H1 (cell line): ENCODE measurements around the gene SLC4A1AP. TPM values are rescaled to one million over a fixed set of nuclear protein-coding genes. Genes with fewer than 3 reads are reported as not detected.

ENCODE experiments used
- CTCF ChIA-PET: fragments of 300-600 bp; sonication (Branson Sonifier 250); formaldehyde crosslinking; loops from one replicate; lab custom pipeline; 2021; ENCODE audit not compliant: partially characterized antibody; lab: Charles Lee
- POLR2A ChIA-PET: fragments of 300-600 bp; sonication (Branson Sonifier 250); formaldehyde crosslinking; loops from one replicate; lab custom pipeline; 2021; ENCODE audit warnings: inconsistent platforms; ENCODE audit not compliant: partially characterized antibody; lab: Charles Lee
- DNase-seq, 2 experiments: peaks; one replicate each; pipeline versions ENCODE4 v3.0.0 to v3.0.0-alpha.2; 2010 to 2022; ENCODE audit warnings: low spot score in 2 of 2, low read depth in 1 of 2, mixed read lengths in 1 of 2
- FAIRE-seq: peaks from 2 replicates; lab custom pipeline; 2011; peaks lifted over from hg19 to GRCh38; lab: Jason Lieb, UNC
- H2AFZ ChIP-seq: 2 replicates; pipeline ENCODE4 v1.8.1; 2012; ENCODE audit warnings: low read length, inconsistent platforms
- H2AK5ac ChIP-seq: 2 replicates; pipeline ENCODE4 v1.6.1; 2013; ENCODE audit warnings: low read depth, low read length
- H2BK120ac ChIP-seq: replicated peaks from 2 replicates; pipeline ENCODE3; 2013; ENCODE audit warnings: low read depth, low read length, inconsistent platforms
- H2BK12ac ChIP-seq: 2 replicates; pipeline ENCODE4 v1.6.1; 2013; ENCODE audit warnings: low read depth, low read length
- H2BK15ac ChIP-seq: 2 replicates; pipeline ENCODE4 v1.6.1; 2013; ENCODE audit warnings: low read length
- H2BK20ac ChIP-seq: 2 replicates; pipeline ENCODE4 v1.6.1; 2013; ENCODE audit warnings: low read length
- H2BK5ac ChIP-seq: 2 replicates; pipeline ENCODE4 v1.6.1; 2013; ENCODE audit warnings: low read depth, low read length
- H3K14ac ChIP-seq: 2 replicates; pipeline ENCODE4 v1.6.1; 2013; ENCODE audit warnings: inconsistent platforms; ENCODE audit not compliant: insufficient read length
- H3K18ac ChIP-seq: 2 replicates; pipeline ENCODE4 v1.6.1; 2013; ENCODE audit warnings: low read length; ENCODE audit errors: extremely low read depth
- H3K23ac ChIP-seq: 2 replicates; pipeline ENCODE4 v1.6.1; 2013; ENCODE audit warnings: inconsistent platforms; ENCODE audit not compliant: insufficient read length
- H3K23me2 ChIP-seq: 2 replicates; pipeline ENCODE4 v1.6.1; 2013; ENCODE audit warnings: low read depth, low read length
- H3K27ac ChIP-seq: 2 replicates; pipeline ENCODE4 v1.6.1; 2011; ENCODE audit warnings: low read depth, low read length, inconsistent platforms
- H3K27me3 ChIP-seq, 4 experiments: replicated peaks in 1 of 4; 1 replicate in 1 of 4; 2 replicates in 3 of 4; pipeline versions ENCODE4 v1.6.1 to v1.8.1; 2011 to 2013; ENCODE audit warnings: low read length in 3 of 4, mild to moderate bottlenecking in 3 of 4, inconsistent platforms in 2 of 4, mixed read lengths in 2 of 4, moderate library complexity in 1 of 4; ENCODE audit not compliant: control insufficient read depth in 3 of 4, insufficient read depth in 3 of 4; ENCODE audit errors: extremely low read depth in 1 of 4
- H3K36me3 ChIP-seq, 4 experiments: 2 replicates each; pipeline versions ENCODE4 v1.6.1 to v1.8.1; 2011 to 2013; ENCODE audit warnings: mild to moderate bottlenecking in 4 of 4, low read length in 3 of 4, moderate library complexity in 2 of 4, control low read depth in 1 of 4, inconsistent platforms in 1 of 4; ENCODE audit not compliant: insufficient read depth in 4 of 4, control insufficient read depth in 2 of 4
- H3K4ac ChIP-seq: replicated peaks from 2 replicates; pipeline ENCODE3; 2013; ENCODE audit warnings: low read length, low read depth, mixed read lengths, inconsistent platforms; ENCODE audit not compliant: insufficient read length
- H3K4me1 ChIP-seq, 4 experiments: replicated peaks in 1 of 4; 1 replicate in 1 of 4; 2 replicates in 3 of 4; pipeline versions ENCODE4 v1.6.1 to v1.8.1; 2011 to 2013; ENCODE audit warnings: low read length in 3 of 4, inconsistent platforms in 2 of 4, mixed read lengths in 1 of 4; ENCODE audit not compliant: insufficient read depth in 4 of 4, control insufficient read depth in 3 of 4
- H3K4me2 ChIP-seq, 2 experiments: 2 replicates each; pipeline versions ENCODE4 v1.6.1 to v1.8.1; 2011 to 2013; ENCODE audit warnings: low read depth in 2 of 2, low read length in 2 of 2, control low read depth in 1 of 2, inconsistent platforms in 1 of 2, mild to moderate bottlenecking in 1 of 2; ENCODE audit not compliant: insufficient read depth in 1 of 2
- H3K4me3 ChIP-seq, 4 experiments: fragments of 200-600, 300-600 bp in 1 of 4; sonication (generic), shearing (Covaris generic), sonication (Bioruptor Twin) in 1 of 4; 2 replicates each; pipeline versions ENCODE4 v1.5.1 to v1.8.1; 2011 to 2016; ENCODE audit warnings: low read length in 4 of 4, low read depth in 3 of 4, control low read depth in 2 of 4, inconsistent platforms in 2 of 4, mild to moderate bottlenecking in 2 of 4, mixed read lengths in 1 of 4, moderate library complexity in 1 of 4; ENCODE audit not compliant: insufficient read depth in 2 of 4; ENCODE audit errors: extremely low read depth in 1 of 4
- H3K56ac ChIP-seq: replicated peaks from 2 replicates; pipeline ENCODE3; 2013; ENCODE audit warnings: low read depth, mild to moderate bottlenecking, mixed read lengths, low read length, inconsistent platforms; ENCODE audit not compliant: insufficient read length
- H3K79me1 ChIP-seq: 2 replicates; pipeline ENCODE4 v1.6.1; 2013; ENCODE audit warnings: low read depth, low read length, control low read depth
- H3K79me2 ChIP-seq, 2 experiments: 2 replicates each; pipeline versions ENCODE4 v1.6.1 to v1.8.1; 2012 to 2013; ENCODE audit warnings: low read length in 2 of 2, mild to moderate bottlenecking in 2 of 2, inconsistent platforms in 1 of 2; ENCODE audit not compliant: insufficient read depth in 2 of 2, control insufficient read depth in 1 of 2
- H3K9ac ChIP-seq, 4 experiments: replicated peaks in 1 of 4; 1 replicate in 1 of 4; 2 replicates in 3 of 4; pipeline versions ENCODE4 v1.6.1 to v1.8.1; 2011 to 2013; ENCODE audit warnings: low read depth in 3 of 4, low read length in 3 of 4, control low read depth in 2 of 4, mild to moderate bottlenecking in 2 of 4, moderate library complexity in 2 of 4, inconsistent platforms in 1 of 4; ENCODE audit errors: extremely low read depth in 1 of 4
- H3K9me3 ChIP-seq, 2 experiments: 2 replicates each; pipeline versions ENCODE4 v1.6.1 to v1.8.1; 2012 to 2013; ENCODE audit warnings: mild to moderate bottlenecking in 2 of 2, moderate library complexity in 2 of 2, control low read depth in 1 of 2, inconsistent platforms in 1 of 2, low read depth in 1 of 2, low read length in 1 of 2, mixed read lengths in 1 of 2; ENCODE audit not compliant: insufficient read depth in 2 of 2
- H4K20me1 ChIP-seq, 2 experiments: replicated peaks in 1 of 2; 2 replicates each; pipeline versions ENCODE3 to v1.8.1; 2011 to 2013; ENCODE audit warnings: inconsistent platforms in 2 of 2, low read length in 2 of 2, mild to moderate bottlenecking in 1 of 2; ENCODE audit not compliant: insufficient read depth in 2 of 2, control insufficient read depth in 1 of 2
- H4K5ac ChIP-seq: 2 replicates; pipeline ENCODE4 v1.6.1; 2013; ENCODE audit warnings: low read length, low read depth, mixed read lengths, inconsistent platforms; ENCODE audit not compliant: insufficient read length
- H4K8ac ChIP-seq: 2 replicates; pipeline ENCODE4 v1.8.0; 2013; ENCODE audit warnings: mild to moderate bottlenecking, moderate library complexity, low read length, inconsistent platforms; ENCODE audit not compliant: insufficient read depth; ENCODE audit errors: extremely low read depth
- H4K91ac ChIP-seq: replicated peaks from 2 replicates; pipeline ENCODE3; 2013; ENCODE audit warnings: low read length, mixed read lengths, inconsistent platforms; ENCODE audit not compliant: insufficient read length
- CEBPB ChIP-seq: IDR thresholded peaks from 2 replicates; pipeline ENCODE4 v1.6.1; 2012; ENCODE audit warnings: low read depth, low read length
- CHD1 ChIP-seq: IDR thresholded peaks from 2 replicates; pipeline ENCODE4 v1.6.1; 2012; ENCODE audit warnings: low read depth, low read length, improper control_type of control experiment
- JUND ChIP-seq: IDR thresholded peaks from 2 replicates; pipeline ENCODE4 v1.6.1; 2011; ENCODE audit warnings: mild to moderate bottlenecking, improper control_type of control experiment, low read length
- MAFK ChIP-seq: IDR thresholded peaks from 2 replicates; pipeline ENCODE4 v1.6.1; 2012; ENCODE audit warnings: low read depth, mild to moderate bottlenecking, improper control_type of control experiment, low read length
- NANOG ChIP-seq: IDR thresholded peaks from 2 replicates; pipeline ENCODE4 v1.6.1; 2011; ENCODE audit warnings: low read length, low read depth, mild to moderate bottlenecking, inconsistent platforms; ENCODE audit not compliant: insufficient read depth, poor library complexity, severe bottlenecking
- PHF8 ChIP-seq: fragments of 200-600 bp; sonication (generic); conservative IDR thresholded peaks from 2 replicates; pipeline ENCODE4 v1.7.1; 2012; ENCODE audit warnings: low read depth, mild to moderate bottlenecking, inconsistent platforms, low read length, moderate library complexity
- RBBP5 ChIP-seq: IDR thresholded peaks from 2 replicates; pipeline ENCODE4 v1.7.1; 2012; ENCODE audit warnings: low read depth, mild to moderate bottlenecking, inconsistent platforms, low read length, moderate library complexity, borderline replicate concordance
- SAP30 ChIP-seq: fragments of 300-600 bp; sonication (generic); IDR thresholded peaks from 2 replicates; pipeline ENCODE4 v1.7.1; 2012; ENCODE audit warnings: low read length, moderate library complexity, mild to moderate bottlenecking, inconsistent platforms; ENCODE audit not compliant: insufficient read depth, insufficient replicate concordance
- SP1 ChIP-seq: IDR thresholded peaks from 2 replicates; pipeline ENCODE4 v1.6.1; 2011; ENCODE audit warnings: low read depth, low read length
- TAF1 ChIP-seq: IDR thresholded peaks from 2 replicates; pipeline ENCODE4 v1.6.1; 2011; ENCODE audit warnings: mild to moderate bottlenecking, low read depth, low read length
- USF2 ChIP-seq: IDR thresholded peaks from 2 replicates; pipeline ENCODE4 v1.6.1; 2011; ENCODE audit warnings: low read length, improper control_type of control experiment
- WGBS, 2 experiments: shearing (Covaris generic) in 1 of 2; methylation state at CpG; one replicate each; pipeline versions ENCODE4 v1.1.6 to v1.1.7; 2013 to 2015; ENCODE audit warnings: low lambda C conversion rate in 2 of 2, mixed read lengths in 2 of 2, inconsistent platforms in 1 of 2, low coverage in 1 of 2, missing lambda C conversion rate in 1 of 2; ENCODE audit not compliant: insufficient replicate concordance in 2 of 2, insufficient coverage in 1 of 2, insufficient read length in 1 of 2; ENCODE audit errors: extremely low coverage in 1 of 2, missing lambda C conversion rate in 1 of 2; 5-methylcytosine and 5-hydroxymethylcytosine counted together
- polyA plus RNA-seq, 7 experiments: library from polyadenylated mRNA; depleted of rRNA in 3 of 7; stranded (reverse) in 5 of 7; unstranded in 2 of 7; fragments of >200 nt in 5 of 7; fragments of 200-250 nt in 2 of 7; gene quantifications; 1 replicate in 5 of 7; 2 replicates in 1 of 7; 4 replicates in 1 of 7; pipeline versions ENCODE4 v1.2.1 to v1.2.3, GENCODE V29; 2011 to 2013; ENCODE audit warnings: missing spikeins in 2 of 7, mixed read lengths in 2 of 7
- total RNA-seq: library from RNA; stranded (reverse); fragmentation: NEBNext Ultra II Directional; extraction: Animal tissue kit (Norgen Biotek cat#: 25700); gene quantifications from 2 replicates; pipeline ENCODE4 v1.2.1, GENCODE V29; 2021

SLC4A1AP gene
- total and polyA plus RNA-seq, 2 of the 8 experiments (the other 6 are each of a cell fraction or from before 2014, with no cell fraction given) = 8.1 to 18.4 TPM

- Histone ChIP-seq H3K4ac (peak overlapping the region; percentile 24), H4K8ac (peak overlapping the region; percentile 57; the same call in 1 of the 2 replicates), H2BK120ac (peak overlapping the region; percentile 6), H4K20me1 (no peaks in the 10 kb centered on the region), H3K9ac (no peak overlapping the region), H3K9me3 (no peaks in the 10 kb centered on the region), H3K36me3 (no peaks in the 10 kb centered on the region; a peak in 1 of 8 replicates), H2BK12ac (peak overlapping the region; percentile 68; the same call in 1 of the 2 replicates), H4K5ac (no peak overlapping the region), H3K23me2 (peaks cover 11% of the 10 kb centered on the region; the same call in 1 of the 2 replicates), H3K23ac (no peak overlapping the region), H2AK5ac (no peak overlapping the region), H2BK5ac (no peak overlapping the region), H3K18ac (0 out of 2 replicates have a peak overlapping the region, but pooled peaks have one; percentile 28), H3K14ac (no peak overlapping the region), H3K4me2 (peak overlapping the region; percentile 71 to 76), H4K91ac (peak overlapping the region; percentile 15), H2BK15ac (no peak overlapping the region), H3K4me1 (peaks cover 3 to 12% (median 6%) of the 10 kb centered on the region in 4 experiments), H3K27me3 (no peaks in the 10 kb centered on the region), H2BK20ac (no peak overlapping the region), H3K27ac (no peak overlapping the region), H2AFZ (no peak overlapping the region), H3K79me1 (no peaks in the 10 kb centered on the region), H3K79me2 (no peaks in the 10 kb centered on the region), H3K56ac (no peak overlapping the region), H3K4me3 (peak overlapping the region in 1 of 4 experiments; percentile 57; a peak in 2 of 8 replicates)
- ChIA-PET CTCF (interaction anchor here (1.0 to 2.8 kb wide), 5 partner anchors 11 to 35 kb away, joined by 3 to 9 read pairs (median 8); no protein-coding TSS in a partner anchor), POLR2A (interaction anchor here (0.9 to 2.9 kb wide), 8 partner anchors 8 to 673 kb away, joined by 3 to 24 read pairs (median 7); no protein-coding TSS in a partner anchor)
- no peak for DNase-seq
- FAIRE-seq = no peak
- WGBS, 2 experiments = 34% methylated on average over 9 of the region's 9 CpGs; no CpG with 5 or more reads in 1 of the 2 experiments
- no peak for TF ChIP-seq JUND
- no peak for TF ChIP-seq CEBPB
- TF ChIP-seq USF2 = no peak
- no peak for TF ChIP-seq MAFK
- TF ChIP-seq CHD1 = no peak
- no peak for TF ChIP-seq TAF1
- no peak for TF ChIP-seq SP1
- no peak for TF ChIP-seq RBBP5
- no peak for TF ChIP-seq NANOG
- TF ChIP-seq SAP30 = no peak
- no peak for TF ChIP-seq PHF8
Observed at GRCh38 chr2:27717070-27717795, 53.5 kb downstream of the SLC4A1AP start.
